Aortic smooth muscle cell (primary cell): ENCODE measurements around the gene EPB41L3. TPM values are rescaled to one million over a fixed set of nuclear protein-coding genes. Genes with fewer than 3 reads are reported as not detected.

Source experiments
- total RNA-seq: library from RNA; depleted of rRNA; stranded (reverse); fragments of >200 nt; gene quantifications from 2 replicates; pipeline ENCODE4 v1.2.3, GENCODE V29; 2014

Gene EPB41L3
- 2.9 and 3.7 TPM in 2 replicates for total RNA-seq

GRCh38 chr18:5543773-5544389, at the start of gene EPB41L3:
TSS of gene EPB41L3 (minus strand) at chr18:5543997. CDS start at chr18:5489183, 54,814 bp downstream.

Other genes with a start within 250 kb of the EPB41L3 start
- gene ZBTB14, start 248.3 kb downstream of the EPB41L3 start, total RNA-seq = 9.6 and 9.8 TPM in 2 replicates